ENCODE data around the gene ZNF502.
A peak's percentile ranks its signal among the peaks of the same experiment; 100 is the strongest.

GRCh38 chr3:44761424-44762169, 49.1 kb downstream of the ZNF502 start, which contains the start of the genes KIAA1143 and KIF15:
- TF ChIP-seq CTCF (IDR thresholded peaks at IDR 0.05) (peak in 1 of 7 experiments; percentile 33), POLR2A (IDR thresholded peaks at IDR 0.05) (peak in 2 of 3 donors; percentile 78 to 86)
